ENCODE results near the gene TMEM60.

TMEM60 gene

GRCh38 chr7:77766801-77767605 is 31.2 kb downstream of the TMEM60 start:
- no peak for DNase-seq

GRCh38 chr7:77765906-77766800 is 32.1 kb downstream of the TMEM60 start:
- DNase-seq, result no peak

- no peak for DNase-seq
Measured at GRCh38 chr7:77765481-77765880, 32.8 kb downstream of the TMEM60 start.

DNA sequence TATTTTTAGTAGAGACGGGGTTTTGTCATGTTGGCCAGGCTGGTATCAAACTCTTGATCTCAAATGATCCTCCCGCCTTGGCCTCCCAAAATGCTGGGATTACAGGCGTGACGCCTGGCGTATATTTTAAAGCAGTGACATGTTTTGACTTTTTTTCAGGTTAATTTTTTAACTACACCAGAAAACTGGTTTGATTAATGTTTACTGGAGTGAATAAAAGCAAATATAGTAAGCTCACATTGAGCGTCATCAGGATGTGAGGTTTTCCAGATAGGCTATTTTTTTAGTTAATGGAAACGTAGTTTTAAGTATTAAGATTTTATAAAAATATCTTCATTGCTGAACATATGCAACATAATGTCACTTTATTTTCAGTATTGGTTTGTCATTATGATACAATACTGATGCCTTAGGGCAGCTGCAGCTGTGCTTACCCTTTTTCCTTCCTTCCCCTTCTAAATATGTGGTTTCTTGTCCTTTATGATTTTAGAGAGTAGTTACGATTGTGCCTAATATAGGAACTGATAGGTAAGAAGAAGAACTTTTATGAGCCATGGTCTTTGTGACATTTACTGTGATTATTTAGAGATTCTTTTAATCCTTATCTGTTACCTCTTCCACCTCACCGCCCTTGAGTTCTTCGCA is 37.3 kb downstream of the TMEM60 start:
- no peak for DNase-seq

- peak; percentile 75 for DNase-seq
Measured at GRCh38 chr7:77759294-77759889, 38.8 kb downstream of the TMEM60 start.

- DNase-seq, result no peak
Measured at GRCh38 chr7:77757589-77757988, 40.6 kb downstream of the TMEM60 start.

GRCh38 chr7:77753173-77753572 is 45.1 kb downstream of the TMEM60 start:
- DNase-seq, result no peak

DNA sequence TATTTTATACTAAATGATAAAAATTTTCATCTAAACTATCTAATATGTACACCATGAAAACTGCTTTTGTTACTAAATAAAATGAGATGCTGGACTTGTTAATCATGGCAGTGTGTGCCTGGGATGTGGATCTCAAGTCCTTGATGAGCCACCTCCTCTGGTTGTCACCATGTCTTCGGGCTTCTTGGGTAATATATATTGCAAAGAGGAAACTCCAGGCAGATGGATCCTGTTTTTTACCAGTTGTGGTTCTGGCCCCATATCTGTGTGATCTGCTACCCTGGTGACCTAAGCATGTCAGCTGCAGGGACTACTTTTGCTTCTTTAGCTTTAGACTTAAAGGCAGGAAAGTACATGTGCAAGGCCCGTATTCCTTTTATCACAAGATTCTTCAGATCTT is 46.2 kb downstream of the TMEM60 start:
- no peak for DNase-seq

DNA sequence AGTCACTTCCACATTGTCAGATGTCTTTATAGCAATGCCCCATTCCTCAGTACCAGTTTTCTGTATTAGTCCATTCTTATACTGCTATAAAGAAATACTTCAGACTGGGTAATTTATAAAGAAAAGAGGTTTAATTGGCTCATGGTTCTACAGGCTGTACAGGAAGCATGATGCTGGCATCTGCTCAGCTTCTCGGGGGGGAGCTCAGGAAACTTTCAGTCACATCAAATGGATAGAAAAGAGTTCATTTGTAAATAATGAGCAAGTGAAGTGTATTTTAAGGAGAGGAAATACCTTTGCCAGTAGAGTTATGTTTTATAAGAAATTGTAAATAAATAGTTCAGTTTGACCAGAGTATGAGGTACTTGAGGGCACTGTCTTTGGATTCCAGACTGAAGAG is 50.5 kb downstream of the TMEM60 start:
- DNase-seq, result no peak

DNA sequence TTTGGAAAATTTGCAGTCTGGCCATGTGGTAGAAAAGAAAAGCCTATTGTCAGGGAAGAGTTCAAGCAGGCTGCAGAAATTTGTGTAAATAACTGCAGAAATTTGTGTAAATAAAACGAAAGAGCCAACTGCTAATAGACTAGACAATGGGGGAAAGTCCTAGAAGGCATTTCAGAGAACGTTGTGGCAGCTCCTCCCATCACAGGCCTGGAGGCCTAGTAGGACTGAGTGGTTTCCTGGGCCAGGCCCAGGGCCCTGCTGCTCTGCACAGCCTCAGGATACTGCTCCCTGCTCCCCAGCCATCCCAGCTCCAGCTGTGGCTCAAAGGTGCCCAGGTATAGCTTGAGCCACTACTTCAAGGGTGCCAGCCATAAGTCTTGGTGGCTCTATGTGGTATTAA is 51.1 kb downstream of the TMEM60 start:
- no peak for DNase-seq

DNA sequence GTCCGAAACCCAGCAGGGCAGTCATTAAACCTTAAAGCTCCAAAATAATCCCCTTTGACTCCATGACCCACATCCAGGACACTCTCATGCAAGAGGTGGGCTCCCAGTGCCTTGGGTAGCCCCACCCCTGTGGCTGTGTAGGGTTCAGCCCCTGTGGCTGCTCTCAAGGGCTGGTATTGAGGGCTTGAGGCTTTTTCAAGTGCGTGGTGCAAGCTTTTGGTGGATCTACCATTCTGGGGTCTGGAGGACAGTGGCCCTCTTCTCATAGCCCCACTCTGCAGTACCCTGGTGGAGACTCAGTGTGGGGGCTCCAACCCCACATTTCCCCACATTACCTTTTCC is 51.4 kb downstream of the TMEM60 start:
- no peak for DNase-seq

GRCh38 chr7:77746164-77746823 is 51.9 kb downstream of the TMEM60 start:
- no peak for DNase-seq

GRCh38 chr7:77745746-77746145 is 52.5 kb downstream of the TMEM60 start:
- no peak for DNase-seq

All from stimulated activated CD8-positive, alpha-beta memory T cell treated with anti-CD3 and anti-CD28 coated beads, Interleukin-4, amount 100 ng/mL, for 48 hours (primary cell).